ENCODE measurements around the gene ELP2.

DNA sequence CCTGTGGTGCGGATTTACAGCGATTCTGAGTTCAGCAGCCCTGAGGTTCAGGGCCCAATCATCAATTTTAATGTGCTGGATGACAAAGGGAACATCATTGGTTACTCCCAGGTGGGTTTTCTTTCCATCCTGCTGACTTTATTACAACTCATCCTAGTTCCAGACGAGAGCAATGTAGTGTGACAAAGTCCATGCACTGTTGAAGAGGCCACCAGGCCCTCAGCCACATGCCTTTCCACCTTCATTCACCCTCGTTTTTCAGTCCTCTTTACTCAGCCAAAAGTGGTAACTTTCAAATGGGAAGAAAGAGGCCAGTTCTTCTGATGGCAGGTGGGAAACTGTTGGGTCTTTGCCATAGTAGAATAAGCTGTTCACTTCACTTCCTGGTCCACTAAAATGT lies 75.5 kb downstream of the ELP2 start:
- TF ChIP-seq, protein P1, sequence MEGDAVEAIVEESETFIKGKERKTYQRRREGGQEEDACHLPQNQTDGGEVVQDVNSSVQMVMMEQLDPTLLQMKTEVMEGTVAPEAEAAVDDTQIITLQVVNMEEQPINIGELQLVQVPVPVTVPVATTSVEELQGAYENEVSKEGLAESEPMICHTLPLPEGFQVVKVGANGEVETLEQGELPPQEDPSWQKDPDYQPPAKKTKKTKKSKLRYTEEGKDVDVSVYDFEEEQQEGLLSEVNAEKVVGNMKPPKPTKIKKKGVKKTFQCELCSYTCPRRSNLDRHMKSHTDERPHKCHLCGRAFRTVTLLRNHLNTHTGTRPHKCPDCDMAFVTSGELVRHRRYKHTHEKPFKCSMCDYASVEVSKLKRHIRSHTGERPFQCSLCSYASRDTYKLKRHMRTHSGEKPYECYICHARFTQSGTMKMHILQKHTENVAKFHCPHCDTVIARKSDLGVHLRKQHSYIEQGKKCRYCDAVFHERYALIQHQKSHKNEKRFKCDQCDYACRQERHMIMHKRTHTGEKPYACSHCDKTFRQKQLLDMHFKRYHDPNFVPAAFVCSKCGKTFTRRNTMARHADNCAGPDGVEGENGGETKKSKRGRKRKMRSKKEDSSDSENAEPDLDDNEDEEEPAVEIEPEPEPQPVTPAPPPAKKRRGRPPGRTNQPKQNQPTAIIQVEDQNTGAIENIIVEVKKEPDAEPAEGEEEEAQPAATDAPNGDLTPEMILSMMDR (IDR thresholded peaks at IDR 0.05): no peak
- no peak for TF ChIP-seq POLR2A (IDR thresholded peaks at IDR 0.05)
